HEK293 (cell line): ENCODE data around the gene RNF111.

Experiments
- TRIM28 ChIP-seq: IDR thresholded peaks from 2 replicates; pipeline ENCODE4 v1.6.1; 2011; ENCODE audit warnings: low read length, control low read depth, borderline replicate concordance
- YY1 ChIP-seq: fragments of 450-650 bp; formaldehyde crosslinking; IDR thresholded peaks from 2 replicates; pipeline ENCODE4 v1.5.1; 2018; ENCODE audit warnings: missing biosample characterization, missing genetic modification characterization
- ZEB2 ChIP-seq: fragments of 450-650 bp; formaldehyde crosslinking; IDR thresholded peaks from 2 replicates; pipeline ENCODE4 v1.5.1; 2016; ENCODE audit warnings: missing biosample characterization, missing genetic modification characterization
- ZNF114 ChIP-seq: fragments of 450-650 bp; formaldehyde crosslinking; IDR thresholded peaks from 2 replicates; pipeline ENCODE4 v1.5.0; 2017; ENCODE audit warnings: missing biosample characterization, missing genetic modification characterization
- ZNF274 ChIP-seq, 2 experiments: fragments of 200-500 bp in 1 of 2; fragments of 450-650 bp in 1 of 2; sonication (Bioruptor generic) in 1 of 2; formaldehyde crosslinking in 1 of 2; IDR thresholded peaks; 2 replicates each; pipeline versions ENCODE4 v1.5.1 to v1.6.1; 2014 to 2016; ENCODE audit warnings: borderline replicate concordance in 1 of 2, inconsistent platforms in 1 of 2, low read length in 1 of 2, missing biosample characterization in 1 of 2, missing genetic modification characterization in 1 of 2
- ZNF341 ChIP-seq: fragments of 450-650 bp; formaldehyde crosslinking; IDR thresholded peaks from 2 replicates; pipeline ENCODE4; 2016; ENCODE audit warnings: low read depth, missing biosample characterization, missing genetic modification characterization
- ZNF354C ChIP-seq: fragments of 450-650 bp; formaldehyde crosslinking; IDR thresholded peaks from 2 replicates; pipeline ENCODE4 v1.5.1; 2016; ENCODE audit warnings: missing biosample characterization, missing genetic modification characterization, low read depth, borderline replicate concordance
- ZNF37A ChIP-seq: fragments of 450-650 bp; IDR thresholded peaks from 2 replicates; pipeline ENCODE4 v1.5.1; 2018; ENCODE audit warnings: missing biosample characterization, missing genetic modification characterization
- ZNF501 ChIP-seq: fragments of 450-650 bp; formaldehyde crosslinking; IDR thresholded peaks from 2 replicates; pipeline ENCODE4 v1.5.1; 2016; ENCODE audit warnings: missing biosample characterization, missing genetic modification characterization
- ZNF707 ChIP-seq: fragments of 450-650 bp; formaldehyde crosslinking; IDR thresholded peaks from 2 replicates; pipeline ENCODE4 v1.5.1; 2016; ENCODE audit warnings: missing biosample characterization, missing genetic modification characterization
- ZNF76 ChIP-seq: fragments of 450-650 bp; formaldehyde crosslinking; IDR thresholded peaks from 2 replicates; pipeline ENCODE4; 2016; ENCODE audit warnings: low read depth, missing biosample characterization, missing genetic modification characterization, borderline replicate concordance
- TF ChIP-seq, protein P1 (sequence below): fragments of 450-650 bp; formaldehyde crosslinking; IDR thresholded peaks from 2 replicates; pipeline ENCODE4 v1.5.1; 2016; ENCODE audit warnings: missing biosample characterization, missing genetic modification characterization
- TF ChIP-seq, protein P2 (sequence below): fragments of 450-650 bp; formaldehyde crosslinking; IDR thresholded peaks from 2 replicates; pipeline ENCODE4 v1.5.1; 2016; ENCODE audit warnings: missing biosample characterization, missing genetic modification characterization, low read depth
- TF ChIP-seq, protein P3 (sequence below): fragments of 450-650 bp; formaldehyde crosslinking; IDR thresholded peaks from 2 replicates; pipeline ENCODE4 v1.5.1; 2017; ENCODE audit warnings: missing biosample characterization, missing genetic modification characterization

DNA sequence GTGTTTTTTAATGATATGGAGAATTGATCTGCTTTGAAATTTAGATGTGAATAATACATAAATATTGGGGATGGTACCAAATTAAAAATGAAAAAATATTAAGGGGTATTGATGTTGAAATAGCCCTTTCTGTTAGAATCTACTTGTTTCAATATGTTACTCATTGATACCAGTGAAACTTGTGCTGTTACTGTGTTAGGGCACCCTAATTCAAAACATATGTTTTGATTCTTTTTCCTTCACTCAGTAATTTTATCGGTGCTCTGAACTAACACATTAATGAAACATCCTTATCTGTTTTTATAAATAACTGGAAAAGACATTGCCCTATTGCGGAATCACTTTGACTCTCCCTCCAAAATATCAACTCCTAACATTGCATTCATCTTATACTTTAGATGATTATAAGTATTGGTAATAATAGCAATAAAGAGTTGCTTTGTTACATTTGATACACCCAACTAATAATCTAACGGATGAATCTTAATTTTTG is 65.5 kb downstream of the RNF111 start:
- TF ChIP-seq YY1 (no peak), TRIM28 (no peak), ZNF274 (IDR thresholded peaks at IDR 0.05; ENCODE audit: low read length) (no peak), ZNF274 (tag by site-specific recombination; IDR thresholded peaks at IDR 0.05; ENCODE audit: borderline replicate concordance) (no peak), ZNF341 (no peak), ZNF114 (tag by site-specific recombination) (no peak), ZNF76 (tag by site-specific recombination) (no peak), ZNF707 (no peak), ZEB2 (tag by site-specific recombination) (no peak), ZNF501 (no peak), ZNF354C (tag by site-specific recombination) (no peak), ZNF37A (tag by site-specific recombination) (no peak)
- TF ChIP-seq, protein P1, sequence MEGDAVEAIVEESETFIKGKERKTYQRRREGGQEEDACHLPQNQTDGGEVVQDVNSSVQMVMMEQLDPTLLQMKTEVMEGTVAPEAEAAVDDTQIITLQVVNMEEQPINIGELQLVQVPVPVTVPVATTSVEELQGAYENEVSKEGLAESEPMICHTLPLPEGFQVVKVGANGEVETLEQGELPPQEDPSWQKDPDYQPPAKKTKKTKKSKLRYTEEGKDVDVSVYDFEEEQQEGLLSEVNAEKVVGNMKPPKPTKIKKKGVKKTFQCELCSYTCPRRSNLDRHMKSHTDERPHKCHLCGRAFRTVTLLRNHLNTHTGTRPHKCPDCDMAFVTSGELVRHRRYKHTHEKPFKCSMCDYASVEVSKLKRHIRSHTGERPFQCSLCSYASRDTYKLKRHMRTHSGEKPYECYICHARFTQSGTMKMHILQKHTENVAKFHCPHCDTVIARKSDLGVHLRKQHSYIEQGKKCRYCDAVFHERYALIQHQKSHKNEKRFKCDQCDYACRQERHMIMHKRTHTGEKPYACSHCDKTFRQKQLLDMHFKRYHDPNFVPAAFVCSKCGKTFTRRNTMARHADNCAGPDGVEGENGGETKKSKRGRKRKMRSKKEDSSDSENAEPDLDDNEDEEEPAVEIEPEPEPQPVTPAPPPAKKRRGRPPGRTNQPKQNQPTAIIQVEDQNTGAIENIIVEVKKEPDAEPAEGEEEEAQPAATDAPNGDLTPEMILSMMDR (tag by site-specific recombination) = no peak
- TF ChIP-seq, protein P2, sequence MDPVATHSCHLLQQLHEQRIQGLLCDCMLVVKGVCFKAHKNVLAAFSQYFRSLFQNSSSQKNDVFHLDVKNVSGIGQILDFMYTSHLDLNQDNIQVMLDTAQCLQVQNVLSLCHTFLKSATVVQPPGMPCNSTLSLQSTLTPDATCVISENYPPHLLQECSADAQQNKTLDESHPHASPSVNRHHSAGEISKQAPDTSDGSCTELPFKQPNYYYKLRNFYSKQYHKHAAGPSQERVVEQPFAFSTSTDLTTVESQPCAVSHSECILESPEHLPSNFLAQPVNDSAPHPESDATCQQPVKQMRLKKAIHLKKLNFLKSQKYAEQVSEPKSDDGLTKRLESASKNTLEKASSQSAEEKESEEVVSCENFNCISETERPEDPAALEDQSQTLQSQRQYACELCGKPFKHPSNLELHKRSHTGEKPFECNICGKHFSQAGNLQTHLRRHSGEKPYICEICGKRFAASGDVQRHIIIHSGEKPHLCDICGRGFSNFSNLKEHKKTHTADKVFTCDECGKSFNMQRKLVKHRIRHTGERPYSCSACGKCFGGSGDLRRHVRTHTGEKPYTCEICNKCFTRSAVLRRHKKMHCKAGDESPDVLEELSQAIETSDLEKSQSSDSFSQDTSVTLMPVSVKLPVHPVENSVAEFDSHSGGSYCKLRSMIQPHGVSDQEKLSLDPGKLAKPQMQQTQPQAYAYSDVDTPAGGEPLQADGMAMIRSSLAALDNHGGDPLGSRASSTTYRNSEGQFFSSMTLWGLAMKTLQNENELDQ (tag by site-specific recombination) = no peak
- TF ChIP-seq, protein P3, sequence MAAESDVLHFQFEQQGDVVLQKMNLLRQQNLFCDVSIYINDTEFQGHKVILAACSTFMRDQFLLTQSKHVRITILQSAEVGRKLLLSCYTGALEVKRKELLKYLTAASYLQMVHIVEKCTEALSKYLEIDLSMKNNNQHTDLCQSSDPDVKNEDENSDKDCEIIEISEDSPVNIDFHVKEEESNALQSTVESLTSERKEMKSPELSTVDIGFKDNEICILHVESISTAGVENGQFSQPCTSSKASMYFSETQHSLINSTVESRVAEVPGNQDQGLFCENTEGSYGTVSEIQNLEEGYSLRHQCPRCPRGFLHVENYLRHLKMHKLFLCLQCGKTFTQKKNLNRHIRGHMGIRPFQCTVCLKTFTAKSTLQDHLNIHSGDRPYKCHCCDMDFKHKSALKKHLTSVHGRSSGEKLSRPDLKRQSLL (tag by site-specific recombination) = no peak
